Activated T-cell treated with anti-CD3 and anti-CD28 coated beads for 48 hours (primary cell): Measurements from ENCODE around the gene SKI.
A peak's percentile ranks its signal among the peaks of the same experiment; 100 is the strongest.

Source experiments
- DNase-seq: peaks from one replicate; pipeline ENCODE4 v3.0.0-alpha.2; 2020; ENCODE audit warnings: low read depth

Gene SKI

DNA sequence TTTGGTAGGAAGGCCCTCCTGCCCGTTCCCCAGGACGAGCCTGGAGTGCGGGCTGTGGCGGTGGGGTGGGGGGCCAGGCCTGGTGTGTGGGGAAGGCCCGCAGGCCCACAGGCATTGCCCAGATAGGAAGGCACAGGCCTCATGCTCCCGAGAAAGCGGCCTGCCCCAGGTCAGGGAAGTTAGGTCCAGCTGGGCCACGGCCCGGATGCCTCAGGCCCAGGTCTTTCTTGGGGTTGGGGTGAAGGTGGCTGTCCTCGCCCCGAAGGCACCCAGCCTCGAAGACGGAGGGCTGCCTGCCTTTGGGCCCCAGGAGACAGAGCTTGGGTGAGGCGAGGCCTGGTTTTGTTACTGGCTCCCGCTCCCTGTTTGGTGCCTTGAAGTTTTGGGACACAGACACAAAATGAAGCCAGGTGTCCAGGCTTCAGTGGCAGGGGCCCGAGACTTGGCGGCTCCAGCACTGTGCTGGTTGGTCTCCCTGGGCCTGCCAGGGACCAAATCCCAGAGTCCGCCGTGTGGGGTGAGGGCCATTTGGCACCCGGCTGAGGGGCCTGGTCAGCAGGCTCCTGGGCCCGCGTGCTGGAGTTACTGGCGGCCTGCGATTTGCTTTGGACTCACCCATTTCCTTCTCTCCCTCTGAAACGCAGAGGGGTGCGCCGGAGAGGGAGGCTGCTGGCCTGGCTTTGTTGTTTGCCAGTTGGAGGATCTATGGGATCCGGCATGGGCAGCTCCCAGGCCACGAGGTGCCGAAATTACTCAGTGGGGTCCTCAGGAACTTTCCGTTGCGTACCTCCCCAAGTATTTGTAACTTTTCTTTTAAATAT is 2.0 kb downstream of the SKI start:
- DNase-seq, result no peak

DNA sequence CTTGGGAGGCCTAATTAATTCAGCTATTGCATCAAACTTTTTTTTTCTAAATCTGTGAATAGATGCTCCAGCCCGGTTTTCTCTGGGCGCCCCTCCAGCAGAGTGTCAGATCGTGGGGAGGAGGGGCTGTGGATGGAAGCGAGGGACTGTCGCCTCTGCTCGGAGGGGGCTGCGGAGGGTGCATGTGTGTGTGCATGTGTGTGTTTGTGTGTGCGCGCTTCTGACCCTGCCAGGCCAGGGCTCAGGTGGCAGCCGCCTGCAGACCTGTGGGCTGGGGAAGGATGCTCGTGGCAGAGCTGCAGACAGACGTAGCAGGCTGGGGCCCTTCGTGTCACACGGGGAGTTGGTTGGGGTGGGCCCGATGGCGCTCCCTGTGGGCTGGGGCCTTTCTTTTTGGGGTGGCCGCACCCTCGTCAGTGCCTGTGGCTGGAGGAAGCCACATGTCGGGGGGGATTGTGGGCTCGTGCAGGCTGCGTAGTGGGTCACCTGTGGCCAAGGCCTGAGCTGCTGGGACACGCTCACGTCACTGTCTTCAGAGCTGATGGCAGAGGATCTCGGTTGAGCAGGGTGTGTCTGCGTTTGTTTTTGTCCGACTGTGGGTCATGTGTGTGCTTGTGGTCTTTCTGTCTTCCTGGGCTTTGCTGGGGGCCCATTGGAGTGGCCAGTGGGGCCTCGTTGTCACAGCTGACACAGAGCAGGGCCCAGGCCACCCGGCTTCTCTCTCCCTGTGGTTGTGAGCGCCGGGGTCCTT is 2.8 kb downstream of the SKI start:
- no peak for DNase-seq

DNA sequence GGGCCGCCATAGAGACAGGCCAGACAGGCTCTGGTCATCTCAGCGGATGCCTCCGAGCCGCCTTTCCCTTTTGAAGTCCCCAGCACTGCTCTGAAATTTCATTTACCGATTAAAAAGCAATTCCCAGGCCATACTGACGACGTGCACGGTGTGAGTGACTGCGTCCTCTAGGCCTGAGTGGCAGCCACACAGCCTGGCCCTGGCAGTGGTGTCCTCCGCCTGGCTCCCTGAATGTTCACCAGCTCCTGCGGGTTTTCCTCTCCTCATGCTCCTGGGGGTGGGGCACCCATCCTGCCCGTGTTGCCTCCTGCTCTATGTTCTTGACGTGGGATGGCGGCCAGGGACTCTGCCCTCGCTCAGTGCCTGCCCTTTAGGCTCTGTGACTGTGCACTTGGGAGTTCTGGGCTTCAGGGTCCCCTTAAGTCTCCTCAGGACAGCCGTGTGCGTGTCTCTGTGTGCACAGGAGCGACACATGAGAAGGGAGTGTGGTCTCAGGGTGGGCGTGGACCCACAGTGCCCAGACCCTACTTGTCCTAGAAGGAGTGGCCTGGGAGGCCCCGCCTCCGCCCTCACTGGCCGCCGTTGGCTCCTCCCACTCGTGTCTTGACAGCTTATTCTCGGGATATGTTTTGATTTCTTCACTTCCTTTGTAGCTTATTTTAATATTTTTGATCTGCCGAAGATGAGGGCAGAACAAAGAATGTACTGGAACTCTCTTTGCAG is 3.6 kb downstream of the SKI start:
- peak; percentile 67 for DNase-seq

DNA sequence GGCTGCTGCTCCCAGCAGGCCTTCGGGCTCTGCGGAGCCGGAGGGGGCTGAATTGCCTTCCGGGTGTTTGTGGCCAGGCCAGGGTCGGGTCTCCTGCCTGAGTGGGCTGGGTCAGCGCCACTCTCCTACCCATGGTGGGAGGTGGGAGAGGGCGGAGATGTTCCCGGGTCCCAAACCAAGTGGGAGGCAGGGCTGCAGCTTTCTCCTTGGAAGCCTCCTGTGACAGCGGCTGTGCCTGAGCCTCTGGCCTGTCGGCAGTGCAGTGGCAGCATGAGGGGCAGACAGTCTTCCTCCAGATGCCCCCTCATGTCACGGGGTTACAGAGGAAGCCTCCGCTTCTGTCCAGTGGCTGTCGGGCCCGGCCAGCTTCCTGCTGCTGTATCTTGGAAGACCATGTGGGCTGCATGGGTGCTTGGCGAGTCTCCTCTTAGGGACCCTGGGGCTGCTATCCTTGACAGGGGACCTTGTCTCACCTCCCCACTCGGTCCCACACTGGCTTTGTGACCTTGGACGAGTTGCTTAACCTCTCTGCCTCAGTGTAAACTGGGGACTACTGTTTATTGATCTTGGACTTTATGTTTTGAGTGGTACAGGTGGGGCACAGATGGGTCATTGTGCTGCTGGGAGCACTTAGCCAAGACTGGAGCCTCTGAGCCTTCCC is 4.3 kb downstream of the SKI start:
- no peak for DNase-seq

DNA sequence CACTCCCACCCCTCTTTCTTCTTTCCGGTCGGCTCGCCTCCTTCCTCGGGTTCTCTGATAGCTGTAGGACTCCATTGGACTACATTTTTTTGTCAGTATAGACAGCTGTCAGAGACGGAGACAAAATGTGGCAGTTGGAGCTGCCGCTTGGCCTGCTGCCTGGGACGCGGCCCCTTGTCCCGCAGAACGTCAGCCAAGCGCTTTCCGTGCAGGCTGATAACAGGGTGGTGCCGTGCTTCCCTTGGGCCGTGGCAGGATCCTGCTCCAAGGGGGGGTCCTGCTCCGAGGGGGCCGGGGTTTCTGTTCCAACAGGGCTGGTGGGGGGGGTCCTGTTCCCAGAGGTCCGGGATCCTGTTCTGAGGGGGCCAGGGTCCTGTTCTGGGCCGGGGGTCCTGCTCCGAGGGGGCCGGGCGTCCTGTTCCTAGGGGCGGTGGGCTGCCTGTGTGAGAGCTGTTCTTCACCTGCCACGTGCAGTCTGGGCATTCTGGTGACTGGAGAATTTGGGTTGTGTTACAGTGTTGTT is 4.9 kb downstream of the SKI start:
- DNase-seq, result no peak

DNA sequence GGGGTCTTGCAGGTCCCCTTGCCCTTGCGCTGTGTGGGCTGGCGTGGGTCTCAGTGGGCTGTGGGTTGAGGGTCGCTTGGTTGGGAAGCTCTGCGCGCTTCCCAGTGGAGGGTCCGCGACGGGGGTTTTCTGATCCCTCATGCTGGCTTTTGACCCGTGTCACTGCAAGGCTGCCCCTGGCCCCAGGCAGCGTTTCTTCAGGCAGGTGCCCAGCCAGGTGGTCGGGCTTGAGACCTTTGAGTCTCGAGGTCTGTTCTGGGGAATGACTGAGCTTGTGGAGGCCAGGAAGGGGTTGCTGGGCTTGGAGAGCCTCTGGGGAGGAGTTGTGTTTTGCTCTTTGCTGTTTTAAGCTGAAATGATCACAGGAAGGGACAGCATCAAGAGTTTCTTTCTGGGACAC is 5.3 kb downstream of the SKI start:
- DNase-seq, result no peak

DNA sequence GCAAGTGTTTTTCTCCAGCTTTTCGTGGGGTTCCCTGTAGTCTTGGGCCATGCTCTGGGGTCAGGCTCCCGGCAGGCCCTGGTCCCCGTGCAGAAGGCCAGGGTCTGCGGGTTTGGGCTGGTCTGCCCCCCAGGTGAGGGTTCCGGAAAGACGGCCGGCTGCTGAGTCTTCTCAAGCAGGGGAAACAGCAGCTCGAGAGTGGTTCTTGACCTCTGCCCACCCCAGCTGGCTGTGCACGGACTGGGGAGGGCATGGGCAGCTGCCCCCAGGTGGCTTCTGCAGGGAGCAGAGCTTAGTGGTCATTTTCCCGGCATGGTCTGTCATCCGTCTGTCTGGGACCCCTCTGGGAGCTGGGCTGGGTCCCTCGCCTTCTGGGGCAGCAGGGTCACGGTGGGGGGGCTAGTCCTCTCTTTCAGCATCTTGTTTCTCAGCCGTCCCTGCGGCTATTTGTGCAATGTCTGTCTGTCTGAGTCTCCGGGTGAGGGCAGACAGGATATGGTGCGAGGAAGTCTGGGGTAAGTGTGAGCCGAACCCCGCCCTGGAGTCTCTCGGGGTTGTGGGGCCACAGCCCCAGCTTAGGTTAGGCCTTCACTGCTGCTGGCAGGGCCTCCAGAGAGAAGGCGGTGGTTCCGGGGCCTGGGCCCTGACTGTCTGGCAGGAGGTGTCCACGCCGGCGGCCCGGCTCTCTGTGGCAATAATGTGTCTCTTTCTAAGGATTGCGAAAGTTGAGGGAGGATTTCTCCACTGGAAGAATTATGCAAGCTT is 6.1 kb downstream of the SKI start:
- no peak for DNase-seq

DNA sequence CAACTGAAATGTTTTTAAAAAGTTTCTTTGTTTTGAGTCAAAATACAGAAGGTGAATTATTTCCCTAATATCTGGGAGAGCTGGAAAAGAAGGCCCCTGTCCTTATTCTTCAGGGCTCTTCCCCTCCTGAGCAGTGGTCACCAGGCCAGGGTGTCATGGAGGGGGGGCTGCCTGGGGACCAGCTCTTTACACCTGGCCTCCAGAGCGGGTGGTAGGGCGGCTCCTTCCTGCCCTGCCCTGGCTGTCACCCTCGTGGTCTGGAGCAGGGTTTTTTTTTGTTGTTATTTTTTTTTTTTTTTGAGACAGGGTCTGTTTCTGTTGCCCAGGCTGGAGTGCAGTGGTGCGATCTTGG is 6.6 kb downstream of the SKI start:
- no peak for DNase-seq

DNA sequence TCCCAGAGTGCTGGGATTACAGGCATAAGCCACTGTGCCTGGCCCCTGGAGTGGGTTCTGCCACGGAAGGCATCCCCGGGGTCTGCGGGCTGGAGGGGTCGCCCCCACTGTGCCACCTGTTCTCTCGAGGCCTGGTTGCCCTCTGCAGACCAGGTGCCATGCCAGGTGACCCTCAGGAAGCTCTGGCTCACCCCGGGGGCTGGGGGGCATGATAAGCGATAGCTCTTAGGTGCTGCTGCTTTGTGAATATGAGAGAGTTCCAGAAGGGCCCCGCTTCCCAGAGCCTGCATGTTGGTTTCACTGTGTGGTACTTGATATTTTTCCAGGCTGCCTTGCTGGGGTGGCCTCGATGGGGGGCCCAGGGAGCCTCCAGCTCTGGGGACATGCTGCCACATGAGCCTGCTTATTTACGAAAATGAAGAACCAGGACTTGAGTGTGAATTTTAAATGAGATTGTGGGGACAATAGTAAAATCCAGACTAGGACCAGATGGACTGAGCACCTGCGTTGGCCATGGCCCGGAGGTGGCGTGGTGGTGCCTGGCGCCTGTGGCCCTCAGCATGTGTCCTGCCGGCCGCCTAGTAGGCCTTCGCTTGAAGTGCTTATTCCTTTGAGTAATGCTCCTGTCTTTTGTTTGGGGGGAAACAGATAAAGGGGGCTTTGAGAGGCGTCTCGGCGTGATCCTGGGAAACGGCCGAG is 7.3 kb downstream of the SKI start:
- no peak for DNase-seq

DNA sequence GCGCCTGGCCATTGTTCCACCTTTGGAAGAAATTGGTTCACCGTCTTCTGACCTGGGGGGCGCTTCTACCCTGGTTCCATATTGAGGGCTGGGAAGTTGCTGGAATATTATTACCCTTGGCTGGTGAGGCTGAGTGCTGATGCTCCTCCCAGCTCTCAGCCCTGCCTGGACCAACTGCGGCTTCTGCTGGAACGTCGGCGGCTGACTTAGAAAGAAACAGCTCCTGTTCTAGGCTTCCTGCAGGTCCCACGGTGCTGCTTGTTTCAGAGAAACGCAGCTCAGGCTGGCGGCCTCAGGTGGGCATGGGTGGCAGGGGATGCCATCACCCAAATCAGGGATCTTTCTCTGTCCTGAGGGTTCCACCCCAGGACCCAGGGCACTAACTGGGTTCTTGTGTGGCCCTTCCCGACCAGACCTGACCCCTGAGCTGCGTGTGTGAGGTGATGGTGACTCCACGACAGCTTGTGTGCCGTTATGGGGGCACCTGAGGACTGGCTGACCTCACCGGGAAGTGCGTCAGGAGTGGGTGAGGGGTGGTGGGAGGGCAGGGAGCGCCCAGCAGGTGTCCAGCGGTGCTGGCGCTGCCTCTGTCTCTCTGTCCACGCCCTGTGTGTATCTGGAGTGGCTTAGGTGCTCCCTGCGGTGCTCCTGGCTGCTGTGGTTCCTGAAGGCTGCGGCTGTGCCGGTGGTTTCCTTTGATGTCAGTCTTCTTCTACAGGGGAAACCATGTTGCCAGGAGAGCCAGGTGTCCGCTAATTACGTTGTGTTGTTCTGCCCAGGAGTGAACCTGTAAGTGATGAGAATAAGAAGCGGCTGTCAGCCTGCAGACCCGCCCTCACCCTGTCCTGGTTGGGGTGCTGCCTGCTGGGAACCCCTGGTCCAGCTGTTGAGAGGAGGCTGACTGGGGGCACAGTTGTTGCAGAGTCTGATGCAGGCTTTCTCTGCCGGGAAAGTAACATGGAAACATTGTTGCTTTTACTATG is 8.9 kb downstream of the SKI start:
- DNase-seq, result no peak

DNA sequence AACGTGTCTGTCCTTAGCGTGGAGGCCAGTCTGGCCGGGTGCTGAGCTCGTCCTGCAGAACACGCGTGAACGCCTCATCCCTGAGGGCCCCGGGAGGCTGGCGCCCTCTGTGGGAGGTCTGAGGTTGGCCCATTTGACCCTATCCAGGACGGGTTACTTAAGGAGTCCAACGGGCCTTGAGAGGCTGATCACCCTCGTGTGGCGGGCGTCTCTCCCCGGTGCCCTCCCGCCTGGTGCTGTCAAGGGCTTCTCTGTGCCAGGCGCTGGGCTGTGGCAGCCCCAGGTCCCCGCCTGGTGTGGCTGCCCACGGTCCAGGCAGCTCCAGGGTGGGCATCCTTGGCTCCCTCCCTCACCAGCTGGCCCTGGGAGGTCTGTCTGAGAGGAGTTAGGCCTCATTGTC is 9.7 kb downstream of the SKI start:
- DNase-seq, result no peak

DNA sequence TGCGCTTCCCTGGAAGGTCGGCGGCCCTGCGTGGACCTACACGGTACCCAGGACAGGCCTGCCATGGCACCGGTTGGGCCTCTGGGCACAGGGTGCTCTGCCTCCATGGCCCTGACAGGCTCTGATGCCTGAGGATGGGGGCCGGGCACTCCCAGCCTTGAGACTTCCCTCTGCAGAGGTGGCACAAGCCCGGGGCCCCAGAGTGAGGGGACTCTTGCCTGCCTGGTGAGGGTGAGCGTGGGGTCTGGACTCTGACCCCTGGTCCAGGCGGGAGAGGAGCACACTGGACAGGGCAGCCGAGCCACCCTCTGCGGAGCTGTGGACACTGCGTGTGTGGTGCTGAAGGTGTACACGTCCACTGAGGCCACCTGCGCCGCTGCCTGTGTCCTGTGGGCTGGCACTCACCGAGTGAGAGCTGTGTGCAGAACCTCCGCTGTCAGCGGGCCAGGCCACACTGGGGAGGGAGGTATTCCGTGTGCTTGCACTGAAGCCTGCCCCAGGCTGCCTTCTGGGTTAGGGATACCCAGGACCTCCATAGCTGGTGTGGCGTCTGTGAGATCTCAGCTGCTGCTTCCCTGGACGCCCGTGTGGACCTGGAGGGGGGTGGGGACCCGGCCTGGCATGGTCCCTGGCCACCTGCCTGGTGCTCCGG is 10.4 kb downstream of the SKI start:
- no peak for DNase-seq

DNA sequence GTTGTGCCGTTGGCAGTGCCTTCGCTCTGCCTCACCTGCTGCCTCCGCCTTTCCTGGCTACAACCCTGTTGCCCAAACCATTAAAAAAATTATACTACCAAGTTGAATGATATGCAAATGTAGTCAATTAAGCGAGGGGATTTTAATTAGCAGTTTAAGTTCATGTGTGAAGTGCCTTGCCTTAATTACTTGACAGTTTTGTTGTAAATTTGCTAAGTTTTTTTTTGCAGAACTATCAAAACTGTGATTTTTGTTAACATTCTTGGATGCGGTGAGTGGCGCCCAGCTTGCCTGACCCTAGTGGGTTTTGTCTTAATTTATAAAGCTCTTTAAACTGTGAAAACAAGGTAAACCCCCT is 10.9 kb downstream of the SKI start:
- DNase-seq, result no peak

DNA sequence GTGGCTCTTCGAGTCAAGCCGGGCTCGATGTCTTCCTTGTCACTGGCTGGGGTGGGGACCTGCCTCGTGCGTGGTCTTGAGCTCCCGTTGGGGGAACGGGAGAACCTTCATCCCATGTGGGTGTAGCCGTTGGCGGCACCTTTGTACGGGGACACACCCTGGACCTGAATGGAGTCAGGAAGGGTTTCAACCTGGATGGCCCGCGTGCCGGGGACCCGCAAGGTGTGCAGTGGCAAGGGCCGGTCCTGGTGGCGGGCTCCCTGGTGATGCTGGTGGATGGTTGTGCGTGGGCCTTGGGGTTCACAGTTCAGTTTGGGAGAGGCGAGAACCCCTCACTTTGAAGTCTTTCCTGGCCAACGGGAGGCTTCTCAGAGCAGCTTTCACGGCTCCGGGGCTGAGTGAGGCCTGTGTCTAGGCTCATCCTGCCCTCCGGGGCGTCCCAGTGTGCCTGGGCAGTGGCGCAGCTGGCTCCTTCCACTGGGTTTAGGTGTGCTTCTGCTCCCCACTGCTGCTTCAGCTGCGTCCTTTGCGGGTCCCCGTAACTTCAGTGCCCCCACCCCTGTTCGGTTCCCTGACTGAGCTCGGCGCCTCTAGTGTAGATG is 11.4 kb downstream of the SKI start:
- DNase-seq, result no peak

DNA sequence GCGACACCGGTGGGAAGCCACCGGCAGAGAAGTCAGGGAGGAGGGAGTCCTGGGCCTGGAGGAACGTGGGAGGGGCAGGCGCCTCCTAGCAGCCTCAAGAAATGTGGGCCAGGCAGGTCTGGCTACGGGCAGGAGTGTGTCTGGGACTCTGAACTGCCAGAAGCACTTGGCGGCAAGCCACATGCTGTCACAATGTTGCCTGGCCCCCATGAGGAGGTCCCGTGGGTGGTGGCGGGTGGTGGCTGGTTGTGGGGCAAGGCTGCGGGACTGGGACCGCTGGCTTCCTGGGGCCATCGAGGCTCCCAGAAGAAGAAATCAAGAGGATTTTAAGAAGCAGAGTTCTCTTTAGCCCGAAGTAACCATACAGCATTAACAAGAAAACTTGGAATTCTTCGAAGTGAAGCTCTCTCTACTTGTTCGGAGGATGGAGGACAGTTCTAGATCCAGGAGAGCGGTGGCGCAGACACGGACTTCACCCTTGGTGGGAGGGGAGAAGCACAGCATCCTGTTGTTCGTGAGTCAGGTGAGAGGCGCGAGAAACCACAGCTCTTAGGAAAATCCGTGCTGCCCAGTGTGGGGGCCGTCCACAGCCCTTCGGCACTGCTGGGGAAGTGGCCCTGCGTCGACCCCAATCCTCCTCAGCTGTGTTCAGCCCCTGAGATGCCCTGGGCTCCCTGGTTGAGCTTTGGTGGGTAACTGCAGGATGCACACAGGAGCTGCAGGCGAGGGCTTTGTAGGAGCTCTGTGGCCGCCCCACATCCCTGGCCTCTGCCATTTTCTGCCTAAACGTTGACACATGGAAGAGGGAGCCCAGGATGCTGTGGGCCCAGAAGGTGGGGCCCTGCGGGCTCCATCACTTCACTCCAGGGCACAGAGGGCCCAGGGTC is 12.4 kb downstream of the SKI start:
- no peak for DNase-seq

DNA sequence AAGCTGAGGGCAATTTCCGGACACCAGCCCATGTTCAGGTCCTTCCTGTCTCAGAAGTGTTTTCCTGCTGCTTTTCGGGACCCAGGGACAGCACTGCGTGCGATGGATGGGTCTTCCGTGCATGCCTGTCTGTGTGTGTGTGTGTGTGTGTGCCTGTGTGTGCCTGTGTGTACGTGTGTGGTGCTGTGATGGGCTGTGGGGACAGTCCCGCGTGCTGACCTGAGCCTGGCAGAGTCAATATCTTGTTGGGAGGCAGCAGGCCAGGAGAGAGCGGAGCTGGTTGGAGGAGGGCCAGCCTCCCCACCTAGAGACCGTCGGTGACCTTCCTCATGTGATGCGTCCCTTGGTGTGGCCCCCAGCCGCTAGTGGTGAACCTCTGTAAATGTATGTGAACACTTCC is 13.7 kb downstream of the SKI start:
- no peak for DNase-seq

DNA sequence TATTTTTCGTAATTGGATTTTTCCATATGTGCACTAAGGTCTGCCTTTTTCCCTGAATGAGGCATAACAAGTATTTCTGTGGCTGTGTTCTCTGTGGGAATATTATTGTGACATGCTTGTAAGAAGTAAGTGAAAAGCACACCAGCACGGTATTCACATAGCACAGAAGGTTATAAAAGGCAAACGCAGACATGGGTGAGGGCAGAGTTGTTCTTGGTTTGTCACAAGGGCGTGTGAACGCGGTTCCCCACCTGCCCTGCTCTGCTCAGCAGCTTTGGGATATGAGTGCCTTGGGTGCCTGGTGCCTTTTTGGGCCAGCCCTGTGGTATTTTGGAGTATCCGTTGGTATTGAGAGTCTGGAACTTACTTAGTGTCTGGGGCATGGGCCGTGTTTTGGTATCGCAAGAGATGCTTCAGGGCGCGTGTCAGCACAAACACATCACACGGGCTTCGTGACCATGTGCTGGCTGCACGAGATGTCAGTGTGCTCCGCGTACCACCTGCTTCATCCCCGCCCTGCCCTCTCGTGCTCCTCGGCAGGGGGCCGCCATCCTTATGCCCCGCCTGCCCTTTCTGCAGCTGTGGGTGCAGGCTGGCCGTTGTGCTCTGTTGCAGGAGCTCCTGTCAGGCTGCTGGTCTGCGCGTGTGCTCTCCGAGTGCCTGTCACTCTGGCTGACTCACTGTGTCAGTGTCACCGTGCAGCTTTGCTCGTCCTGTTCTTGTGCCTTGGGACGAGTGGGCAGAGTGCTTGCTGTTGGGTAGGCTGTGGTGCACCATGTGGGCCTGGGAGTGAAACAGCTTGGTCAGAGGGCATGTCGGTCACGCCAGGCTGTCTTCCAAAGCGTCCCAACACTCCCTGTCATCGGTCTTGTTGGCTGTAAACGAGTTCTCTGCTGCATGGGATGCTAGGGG is 15.0 kb downstream of the SKI start:
- no peak for DNase-seq
